GM21723 (cell line): ENCODE data around the gene DSG3.

Experiments used
- ATAC-seq: cut with Tn5 transposase; IDR thresholded peaks from one replicate; pipeline ENCODE4 v1.9.1; 2021; ENCODE audit warnings: mild to moderate bottlenecking, moderate library complexity; ENCODE audit not compliant: unreplicated experiment

The DSG3 gene

DNA sequence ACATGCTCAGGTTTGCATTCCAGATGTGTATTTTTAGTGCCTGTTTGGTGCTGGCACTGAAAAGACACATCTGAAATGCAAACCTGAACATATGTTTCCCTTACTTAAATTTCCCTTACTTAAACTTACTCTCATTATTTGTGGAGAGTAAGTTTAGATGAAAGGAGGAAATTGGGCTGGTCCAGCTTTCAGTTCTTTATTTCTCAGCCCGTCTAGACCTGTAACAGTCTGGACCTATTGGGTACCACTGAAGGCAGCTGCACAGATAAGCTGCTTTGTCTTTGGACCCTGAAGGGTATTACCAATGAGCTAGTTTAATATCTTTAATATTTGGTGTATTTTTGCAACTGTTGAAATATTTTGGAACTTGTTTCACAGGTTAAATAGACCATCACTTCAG is 17.0 kb upstream of the DSG3 start:
- no peak for ATAC-seq

DNA sequence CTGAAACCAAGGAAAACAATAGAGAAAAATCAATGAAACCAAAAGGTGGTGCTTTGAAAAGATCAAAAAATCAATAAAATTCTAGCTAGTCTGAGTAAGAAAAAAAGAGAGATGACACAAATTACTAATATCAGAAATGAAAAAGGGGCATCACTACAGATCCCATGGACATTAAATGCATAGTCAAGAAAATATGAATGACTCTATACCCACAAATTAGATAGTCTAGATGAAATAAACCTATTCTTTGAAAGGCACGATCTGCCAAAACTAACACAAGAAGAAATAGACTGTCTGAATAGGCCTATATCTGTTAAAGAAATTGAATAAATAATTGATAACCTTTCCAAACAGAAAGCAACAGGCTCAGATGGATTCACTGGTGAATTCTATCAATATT is 15.2 kb upstream of the DSG3 start:
- ATAC-seq = no peak

GRCh38 chr18:31436825-31437224 is 10.7 kb upstream of the DSG3 start:
- no peak for ATAC-seq

- ATAC-seq = no peak
These were observed 9.1 kb upstream of the DSG3 start for GRCh38 chr18:31438402-31438801.

DNA sequence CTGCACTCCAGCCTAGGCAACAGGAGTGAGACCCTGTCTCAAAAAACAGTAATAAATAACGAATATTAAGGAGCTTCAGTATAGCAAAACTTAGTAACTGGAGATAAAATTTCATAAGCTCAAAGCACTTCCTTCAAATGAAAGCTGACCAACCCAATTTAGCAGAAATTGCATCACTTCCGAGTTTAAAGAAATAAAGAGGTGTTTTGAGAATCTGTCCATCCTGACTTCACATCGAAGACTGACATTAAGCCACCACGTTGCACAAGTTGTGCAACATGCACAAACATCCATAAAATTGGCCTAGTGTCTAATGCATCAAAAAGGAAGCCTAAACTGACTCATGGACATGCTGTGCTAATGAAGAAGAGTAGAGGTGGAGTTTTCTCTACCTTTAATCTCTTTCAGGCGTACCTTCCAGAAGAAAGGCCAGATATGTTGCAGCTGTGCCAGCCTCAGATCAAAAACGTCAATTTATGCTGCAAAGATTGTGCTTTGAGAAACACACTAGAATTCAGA is 7.7 kb upstream of the DSG3 start:
- no peak for ATAC-seq

- ATAC-seq = no peak
These were observed 6.8 kb upstream of the DSG3 start for GRCh38 chr18:31440787-31441186.

GRCh38 chr18:31441493-31441892 is 6.0 kb upstream of the DSG3 start:
- ATAC-seq = no peak

DNA sequence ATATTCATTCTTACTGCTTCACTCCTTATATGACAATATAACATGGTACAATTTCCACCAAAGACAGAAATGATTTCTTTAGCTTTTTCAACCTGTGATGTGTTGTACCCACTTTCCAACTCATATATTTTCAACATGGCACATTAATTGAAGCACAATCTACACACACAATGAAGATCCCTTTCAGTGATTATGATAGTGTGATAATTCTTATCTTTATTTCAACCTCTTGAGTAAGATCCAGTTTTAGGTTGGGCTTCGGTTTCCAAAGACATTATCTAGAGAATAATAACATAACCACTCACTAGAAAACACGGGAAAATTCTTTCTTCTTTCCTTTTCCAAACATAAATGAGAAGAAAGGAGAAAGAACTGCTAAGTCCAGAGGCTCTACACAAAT is 3.4 kb upstream of the DSG3 start:
- no peak for ATAC-seq

- no peak for ATAC-seq
These were observed 1.6 kb upstream of the DSG3 start for GRCh38 chr18:31445908-31446307.

- no peak for ATAC-seq
These were observed 687 bp upstream of the DSG3 start for GRCh38 chr18:31446854-31447253.

GRCh38 chr18:31450409-31450808 is 2.9 kb downstream of the DSG3 start:
- no peak for ATAC-seq

- no peak for ATAC-seq
These were observed 4.1 kb downstream of the DSG3 start for GRCh38 chr18:31451625-31452024.

GRCh38 chr18:31454066-31454708 is 6.6 kb downstream of the DSG3 start:
- ATAC-seq = no peak

DNA sequence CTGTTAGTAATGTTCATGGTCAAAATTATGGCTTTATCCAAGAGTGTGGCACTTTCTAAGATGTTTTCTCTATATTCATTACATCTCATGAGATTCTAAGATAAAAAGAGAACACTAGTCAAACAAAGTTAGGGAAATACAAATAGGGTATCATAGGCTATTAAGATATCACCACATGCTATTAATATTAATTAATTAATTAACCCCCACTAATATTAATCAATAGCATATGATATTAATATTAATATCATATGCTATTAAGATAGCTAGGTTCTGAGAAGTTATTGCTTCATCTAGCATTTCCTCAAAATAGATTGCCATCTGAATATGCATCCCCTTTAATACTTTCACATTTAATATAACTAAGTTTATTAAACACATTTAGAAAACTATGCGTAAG is 22.1 kb downstream of the DSG3 start:
- ATAC-seq = no peak

DNA sequence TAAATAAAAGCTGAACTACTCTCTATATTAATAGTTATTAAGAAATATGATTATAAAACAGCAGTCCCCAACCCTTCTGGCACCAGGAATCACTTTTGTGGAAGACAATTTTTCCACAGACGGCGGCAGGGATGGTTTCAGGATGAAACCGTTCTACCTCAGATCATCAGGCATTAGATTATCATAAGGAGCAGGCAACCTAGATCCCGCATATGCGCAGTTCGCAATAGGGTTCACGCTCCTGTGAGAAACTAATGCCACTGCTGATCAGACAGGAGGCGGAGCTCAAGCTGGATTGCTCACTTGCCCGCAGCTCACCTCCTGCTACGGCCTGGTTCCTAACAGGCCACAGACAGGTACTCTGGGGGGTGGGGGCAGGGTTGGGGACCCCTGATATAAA is 31.1 kb downstream of the DSG3 start:
- no peak for ATAC-seq

DNA sequence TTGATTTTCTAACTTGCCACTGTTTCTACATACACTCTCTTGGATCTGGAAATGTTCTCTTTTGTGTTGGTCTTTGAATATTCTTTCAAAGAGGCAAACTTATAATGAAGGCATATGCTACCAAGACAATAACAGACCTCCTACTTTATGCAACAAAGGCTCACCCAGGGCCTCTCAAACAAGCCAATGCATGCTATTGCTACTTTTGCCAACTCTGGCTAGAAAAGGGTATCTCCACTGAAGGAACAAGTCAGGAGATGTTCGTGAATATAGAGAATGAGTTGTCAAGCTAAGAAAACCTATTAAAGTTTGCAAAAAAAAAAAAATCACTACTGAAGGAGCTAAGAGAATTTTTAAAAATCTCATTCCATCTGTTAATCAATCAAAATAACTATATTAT is 34.5 kb downstream of the DSG3 start:
- no peak for ATAC-seq

DNA sequence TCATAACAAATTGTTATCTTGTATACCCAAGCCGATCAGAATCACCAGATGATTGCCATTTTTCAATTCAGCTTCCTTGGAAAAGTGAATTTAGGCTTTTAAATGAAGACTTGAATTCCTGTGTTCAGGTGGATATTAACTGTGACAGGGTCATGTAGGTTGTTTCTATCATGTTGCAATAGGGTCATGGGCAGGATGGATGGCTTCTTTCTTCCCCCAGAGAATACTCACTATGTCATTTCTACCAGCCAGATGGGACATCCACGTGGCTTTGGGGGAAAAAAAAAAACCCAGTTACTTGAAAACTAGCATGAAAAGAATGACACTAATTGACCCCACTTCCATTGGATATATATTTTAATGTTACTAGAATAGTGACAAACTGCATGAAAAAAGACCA is 35.9 kb downstream of the DSG3 start:
- ATAC-seq = no peak

GRCh38 chr18:31484461-31484860 is 36.9 kb downstream of the DSG3 start:
- no peak for ATAC-seq

DNA sequence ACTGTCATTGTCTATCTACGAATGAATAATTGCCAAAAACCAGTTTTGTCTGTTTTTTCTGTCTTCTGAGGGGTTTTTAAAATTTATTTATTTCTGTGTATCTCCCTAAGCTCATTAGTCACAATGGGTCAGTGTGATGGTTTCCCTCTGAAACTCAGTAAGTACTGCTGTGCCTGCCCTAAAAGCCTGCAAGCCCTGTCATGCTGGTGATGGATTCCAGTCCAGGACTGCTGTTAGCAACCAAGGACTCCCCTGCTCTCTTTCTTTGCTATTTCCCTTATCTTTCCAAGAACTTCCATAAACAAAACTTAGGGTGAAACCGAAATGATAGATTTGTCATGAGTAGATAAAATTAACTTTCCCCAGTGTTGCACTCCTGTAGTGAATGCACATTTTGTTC is 38.6 kb downstream of the DSG3 start:
- ATAC-seq = no peak

- ATAC-seq = no peak
These were observed 39.9 kb downstream of the DSG3 start for GRCh38 chr18:31487246-31488015.

DNA sequence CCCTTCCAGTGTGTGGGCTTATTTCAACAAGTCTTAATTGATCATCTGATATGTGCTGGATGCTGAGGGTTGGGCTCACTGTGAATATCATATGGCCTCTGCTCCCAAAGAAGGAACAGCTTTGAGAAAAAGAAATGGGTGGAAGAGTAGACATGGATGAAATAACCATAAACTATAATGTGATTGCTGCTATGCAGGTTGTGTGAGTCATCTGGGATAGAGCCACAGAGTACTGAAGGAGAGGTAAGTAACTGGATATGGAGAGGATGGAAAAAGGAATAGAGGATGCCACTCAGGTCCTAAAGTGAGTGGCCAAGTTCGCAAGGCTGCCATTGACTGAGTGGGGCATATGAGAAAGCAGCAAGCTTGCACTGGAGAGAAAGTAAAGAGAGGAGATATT is 41.8 kb downstream of the DSG3 start:
- no peak for ATAC-seq

GRCh38 chr18:31490387-31490786 is 42.8 kb downstream of the DSG3 start:
- peak; percentile 92 for ATAC-seq

- no peak for ATAC-seq
These were observed 43.3 kb downstream of the DSG3 start for GRCh38 chr18:31490833-31491232.
